Measurements from ENCODE around the gene SP3.

- TF ChIP-seq, protein P1, sequence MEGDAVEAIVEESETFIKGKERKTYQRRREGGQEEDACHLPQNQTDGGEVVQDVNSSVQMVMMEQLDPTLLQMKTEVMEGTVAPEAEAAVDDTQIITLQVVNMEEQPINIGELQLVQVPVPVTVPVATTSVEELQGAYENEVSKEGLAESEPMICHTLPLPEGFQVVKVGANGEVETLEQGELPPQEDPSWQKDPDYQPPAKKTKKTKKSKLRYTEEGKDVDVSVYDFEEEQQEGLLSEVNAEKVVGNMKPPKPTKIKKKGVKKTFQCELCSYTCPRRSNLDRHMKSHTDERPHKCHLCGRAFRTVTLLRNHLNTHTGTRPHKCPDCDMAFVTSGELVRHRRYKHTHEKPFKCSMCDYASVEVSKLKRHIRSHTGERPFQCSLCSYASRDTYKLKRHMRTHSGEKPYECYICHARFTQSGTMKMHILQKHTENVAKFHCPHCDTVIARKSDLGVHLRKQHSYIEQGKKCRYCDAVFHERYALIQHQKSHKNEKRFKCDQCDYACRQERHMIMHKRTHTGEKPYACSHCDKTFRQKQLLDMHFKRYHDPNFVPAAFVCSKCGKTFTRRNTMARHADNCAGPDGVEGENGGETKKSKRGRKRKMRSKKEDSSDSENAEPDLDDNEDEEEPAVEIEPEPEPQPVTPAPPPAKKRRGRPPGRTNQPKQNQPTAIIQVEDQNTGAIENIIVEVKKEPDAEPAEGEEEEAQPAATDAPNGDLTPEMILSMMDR (IDR thresholded peaks at IDR 0.05) = no peak
- TF ChIP-seq ZFX (IDR thresholded peaks at IDR 0.05; ENCODE audit: borderline replicate concordance) = no peak
Measured at GRCh38 chr2:173874894-173875237, 90.3 kb downstream of the SP3 start.

Measured in 22Rv1 (cell line).